ENCODE data around the gene PRDM15. TPM values are rescaled to one million over a fixed set of nuclear protein-coding genes. Genes with fewer than 3 reads are reported as not detected.

Gene PRDM15
- total RNA-seq, 1 donor from 2014 or later: 5.4 TPM

GRCh38 chr21:41921021-41921420, 41.9 kb upstream of the PRDM15 start:
- DNase-seq (ENCODE audit: low read depth): no peak
- no peaks in the 10 kb centered on the region for H3K36me3 ChIP-seq (ENCODE audit: control insufficient read depth, insufficient read depth, low read length)
- H3K27me3 ChIP-seq (ENCODE audit: control insufficient read depth, insufficient read depth, low read length): no peaks in the 10 kb centered on the region
- TF ChIP-seq CTCF (IDR thresholded peaks at IDR 0.05; ENCODE audit: insufficient read depth, low read length, poor library complexity, severe bottlenecking): no peak
- H3K4me3 ChIP-seq (ENCODE audit: low read depth, low read length): no peak overlapping the region

- DNase-seq (ENCODE audit: low read depth): no peak
- no peak for TF ChIP-seq CTCF (IDR thresholded peaks at IDR 0.05; ENCODE audit: insufficient read depth, low read length, poor library complexity, severe bottlenecking)
- no peaks in the 10 kb centered on the region for H3K27me3 ChIP-seq (ENCODE audit: control insufficient read depth, insufficient read depth, low read length)
- no peak overlapping the region for H3K4me3 ChIP-seq (ENCODE audit: low read depth, low read length)
- no peaks in the 10 kb centered on the region for H3K36me3 ChIP-seq (ENCODE audit: control insufficient read depth, insufficient read depth, low read length)
Measured at GRCh38 chr21:41920476-41920875, 41.3 kb upstream of the PRDM15 start.

- TF ChIP-seq CTCF (IDR thresholded peaks at IDR 0.05; ENCODE audit: insufficient read depth, low read length, poor library complexity, severe bottlenecking): no peak
- DNase-seq (ENCODE audit: low read depth): no peak
- no peaks in the 10 kb centered on the region for H3K36me3 ChIP-seq (ENCODE audit: control insufficient read depth, insufficient read depth, low read length)
- H3K27me3 ChIP-seq (ENCODE audit: control insufficient read depth, insufficient read depth, low read length): no peaks in the 10 kb centered on the region
- H3K4me3 ChIP-seq (ENCODE audit: low read depth, low read length): no peak overlapping the region
Measured at GRCh38 chr21:41919666-41920398, 40.7 kb upstream of the PRDM15 start.

- no peak for DNase-seq (ENCODE audit: low read depth)
- H3K36me3 ChIP-seq (ENCODE audit: control insufficient read depth, insufficient read depth, low read length): no peaks in the 10 kb centered on the region
- TF ChIP-seq CTCF (IDR thresholded peaks at IDR 0.05; ENCODE audit: insufficient read depth, low read length, poor library complexity, severe bottlenecking): no peak
Measured at GRCh38 chr21:41918561-41919358, 39.6 kb upstream of the PRDM15 start.

GRCh38 chr21:41917531-41917930, 38.4 kb upstream of the PRDM15 start:
- TF ChIP-seq CTCF (IDR thresholded peaks at IDR 0.05; ENCODE audit: insufficient read depth, low read length, poor library complexity, severe bottlenecking): no peak
- H3K27me3 ChIP-seq (ENCODE audit: control insufficient read depth, insufficient read depth, low read length): no peaks in the 10 kb centered on the region
- no peak overlapping the region for H3K4me3 ChIP-seq (ENCODE audit: low read depth, low read length)
- H3K36me3 ChIP-seq (ENCODE audit: control insufficient read depth, insufficient read depth, low read length): no peaks in the 10 kb centered on the region
- no peak for DNase-seq (ENCODE audit: low read depth)

More at GRCh38 chr21:41918561-41919358, 39.6 kb upstream of the PRDM15 start:
- H3K4me3 ChIP-seq (ENCODE audit: low read depth, low read length): no peak overlapping the region
- no peaks in the 10 kb centered on the region for H3K27me3 ChIP-seq (ENCODE audit: control insufficient read depth, insufficient read depth, low read length)

Measured in kidney epithelial cell (primary cell).